GM19035 (cell line): ENCODE measurements around the gene HSD17B7.
"Not testable (repeated sequence)": the region's sequence is repeated elsewhere in the genome, so short reads cannot be mapped to it uniquely, and the experiment has no call there.

Experiments
- ATAC-seq: cut with Tn5 transposase; IDR thresholded peaks from one replicate; pipeline ENCODE4 v1.9.1; 2021; ENCODE audit not compliant: unreplicated experiment

HSD17B7 gene

GRCh38 chr1:162790303-162790984 is at the start of gene HSD17B7:
TSS of gene HSD17B7 (plus strand) at chr1:162790702. CDS start at chr1:162790801, 99 bp downstream.
- peak; percentile 99 for ATAC-seq

GRCh38 chr1:162740755-162741154 is 49.7 kb upstream of the HSD17B7 start:
- ATAC-seq = no peak

GRCh38 chr1:162741574-162741973 is 48.9 kb upstream of the HSD17B7 start:
- ATAC-seq = no peak

- not testable (repeated sequence) for ATAC-seq
These were observed 44.1 kb upstream of the HSD17B7 start for GRCh38 chr1:162746264-162746942.

GRCh38 chr1:162753001-162753658 is 37.4 kb upstream of the HSD17B7 start:
- ATAC-seq = no peak

- ATAC-seq = no peak
These were observed 36.4 kb upstream of the HSD17B7 start for GRCh38 chr1:162753998-162754585.

- no peak for ATAC-seq
These were observed 35.2 kb upstream of the HSD17B7 start for GRCh38 chr1:162755306-162755705.

- ATAC-seq = no peak
These were observed 34.0 kb upstream of the HSD17B7 start for GRCh38 chr1:162756523-162756922.

- no peak for ATAC-seq
These were observed 33.0 kb upstream of the HSD17B7 start for GRCh38 chr1:162757476-162757875.

- ATAC-seq = no peak
These were observed 24.7 kb upstream of the HSD17B7 start for GRCh38 chr1:162765788-162766187.

GRCh38 chr1:162772571-162773154 is 17.8 kb upstream of the HSD17B7 start:
- no peak for ATAC-seq

- no peak for ATAC-seq
These were observed 16.5 kb upstream of the HSD17B7 start for GRCh38 chr1:162774007-162774406.

- ATAC-seq = no peak
These were observed 11.5 kb upstream of the HSD17B7 start for GRCh38 chr1:162779043-162779442.

GRCh38 chr1:162782671-162783070 is 7.8 kb upstream of the HSD17B7 start:
- ATAC-seq = no peak

- not testable (repeated sequence) for ATAC-seq
These were observed 5.6 kb upstream of the HSD17B7 start for GRCh38 chr1:162784926-162785325.

GRCh38 chr1:162788783-162789182 is 1.7 kb upstream of the HSD17B7 start:
- not testable (repeated sequence) for ATAC-seq

- ATAC-seq = not testable (repeated sequence)
These were observed 469 bp downstream of the HSD17B7 start for GRCh38 chr1:162790985-162791357.

GRCh38 chr1:162794284-162794683 is 3.8 kb downstream of the HSD17B7 start:
- ATAC-seq = not testable (repeated sequence)

- not testable (repeated sequence) for ATAC-seq
These were observed 6.2 kb downstream of the HSD17B7 start for GRCh38 chr1:162796617-162797279.

- peak; percentile 68 for ATAC-seq
These were observed 9.7 kb downstream of the HSD17B7 start for GRCh38 chr1:162799995-162800830.
